HL-60 (cell line): ENCODE data around the gene C20orf96.
"Not testable (repeated sequence)": the region's sequence is repeated elsewhere in the genome, so short reads cannot be mapped to it uniquely, and the experiment has no call there.

Experiments
- DNase-seq, 2 experiments: peaks; one replicate each; pipeline ENCODE4 v3.0.0-alpha.2; 2010 to 2020; ENCODE audit warnings: low read depth in 1 of 2, low spot score in 1 of 2
- H3K27ac ChIP-seq: fragments of 250-450 bp; sonication (Bioruptor Pico); replicated peaks from 2 replicates; pipeline ENCODE4 v1.5.1; 2020; ENCODE audit warnings: mild to moderate bottlenecking, moderate library complexity
- H3K27me3 ChIP-seq: fragments of 250-450 bp; sonication (Bioruptor Pico); 2 replicates; pipeline ENCODE4 v1.5.1; 2021; ENCODE audit warnings: mild to moderate bottlenecking, moderate library complexity; ENCODE audit not compliant: insufficient read depth, poor library complexity, severe bottlenecking
- H3K4me3 ChIP-seq: replicated peaks from 2 replicates; pipeline ENCODE4 v1.5.1; 2011; ENCODE audit warnings: mild to moderate bottlenecking, control low read depth, low read length; ENCODE audit not compliant: insufficient read depth
- GABPA ChIP-seq: IDR thresholded peaks from 2 replicates; pipeline ENCODE4 v1.6.1; 2012; ENCODE audit warnings: low read depth
- POLR2AphosphoS5 ChIP-seq: IDR thresholded peaks from 2 replicates; pipeline ENCODE4 v1.6.1; 2012; ENCODE audit warnings: low read depth
- SPI1 ChIP-seq: IDR thresholded peaks from 2 replicates; pipeline ENCODE4 v1.6.1; 2012; ENCODE audit warnings: low read depth, mild to moderate bottlenecking, borderline replicate concordance
- TF ChIP-seq, protein P1 (sequence below): IDR thresholded peaks from one replicate; pipeline ENCODE4 v1.5.1; 2011; ENCODE audit warnings: low read length, control low read depth, inconsistent platforms; ENCODE audit not compliant: insufficient read depth
- TF ChIP-seq, protein P2 (sequence below): IDR thresholded peaks from 2 replicates; pipeline ENCODE4 v1.6.1; 2012; ENCODE audit warnings: low read depth; ENCODE audit not compliant: insufficient replicate concordance

The C20orf96 gene

DNA sequence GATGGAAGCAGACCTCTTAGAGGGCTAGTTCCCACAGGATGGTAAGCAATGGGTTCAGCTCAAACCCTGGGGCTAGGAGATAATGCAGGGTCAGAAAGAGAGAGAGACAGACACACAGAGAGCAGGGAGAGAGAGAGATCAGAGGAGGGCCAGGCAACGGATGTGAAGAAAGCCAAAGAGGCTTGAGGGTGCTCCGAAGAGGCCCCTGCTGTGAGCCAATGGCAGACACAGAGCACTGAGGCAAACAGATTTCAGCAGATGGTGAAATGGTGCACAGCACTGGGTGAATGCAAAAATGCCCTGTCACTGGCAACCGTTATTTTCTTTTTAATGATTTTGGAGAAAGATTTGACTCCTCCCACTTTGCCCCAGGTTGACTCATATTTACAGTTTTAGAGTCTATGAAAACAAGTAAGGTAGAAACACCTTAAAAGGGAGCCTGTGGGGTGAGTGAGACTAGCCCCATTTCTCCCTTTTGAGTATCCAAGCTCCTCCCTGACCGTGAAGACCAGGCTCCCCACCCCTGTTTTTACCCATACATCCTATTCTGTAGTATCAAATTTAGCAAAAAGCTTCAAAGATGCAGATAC, 32.2 kb downstream of the C20orf96 start:
- TF ChIP-seq GABPA (no peak), POLR2AphosphoS5 (no peak), SPI1 (no peak)
- TF ChIP-seq, protein P1, sequence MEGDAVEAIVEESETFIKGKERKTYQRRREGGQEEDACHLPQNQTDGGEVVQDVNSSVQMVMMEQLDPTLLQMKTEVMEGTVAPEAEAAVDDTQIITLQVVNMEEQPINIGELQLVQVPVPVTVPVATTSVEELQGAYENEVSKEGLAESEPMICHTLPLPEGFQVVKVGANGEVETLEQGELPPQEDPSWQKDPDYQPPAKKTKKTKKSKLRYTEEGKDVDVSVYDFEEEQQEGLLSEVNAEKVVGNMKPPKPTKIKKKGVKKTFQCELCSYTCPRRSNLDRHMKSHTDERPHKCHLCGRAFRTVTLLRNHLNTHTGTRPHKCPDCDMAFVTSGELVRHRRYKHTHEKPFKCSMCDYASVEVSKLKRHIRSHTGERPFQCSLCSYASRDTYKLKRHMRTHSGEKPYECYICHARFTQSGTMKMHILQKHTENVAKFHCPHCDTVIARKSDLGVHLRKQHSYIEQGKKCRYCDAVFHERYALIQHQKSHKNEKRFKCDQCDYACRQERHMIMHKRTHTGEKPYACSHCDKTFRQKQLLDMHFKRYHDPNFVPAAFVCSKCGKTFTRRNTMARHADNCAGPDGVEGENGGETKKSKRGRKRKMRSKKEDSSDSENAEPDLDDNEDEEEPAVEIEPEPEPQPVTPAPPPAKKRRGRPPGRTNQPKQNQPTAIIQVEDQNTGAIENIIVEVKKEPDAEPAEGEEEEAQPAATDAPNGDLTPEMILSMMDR: no peak
- TF ChIP-seq, protein P2, sequence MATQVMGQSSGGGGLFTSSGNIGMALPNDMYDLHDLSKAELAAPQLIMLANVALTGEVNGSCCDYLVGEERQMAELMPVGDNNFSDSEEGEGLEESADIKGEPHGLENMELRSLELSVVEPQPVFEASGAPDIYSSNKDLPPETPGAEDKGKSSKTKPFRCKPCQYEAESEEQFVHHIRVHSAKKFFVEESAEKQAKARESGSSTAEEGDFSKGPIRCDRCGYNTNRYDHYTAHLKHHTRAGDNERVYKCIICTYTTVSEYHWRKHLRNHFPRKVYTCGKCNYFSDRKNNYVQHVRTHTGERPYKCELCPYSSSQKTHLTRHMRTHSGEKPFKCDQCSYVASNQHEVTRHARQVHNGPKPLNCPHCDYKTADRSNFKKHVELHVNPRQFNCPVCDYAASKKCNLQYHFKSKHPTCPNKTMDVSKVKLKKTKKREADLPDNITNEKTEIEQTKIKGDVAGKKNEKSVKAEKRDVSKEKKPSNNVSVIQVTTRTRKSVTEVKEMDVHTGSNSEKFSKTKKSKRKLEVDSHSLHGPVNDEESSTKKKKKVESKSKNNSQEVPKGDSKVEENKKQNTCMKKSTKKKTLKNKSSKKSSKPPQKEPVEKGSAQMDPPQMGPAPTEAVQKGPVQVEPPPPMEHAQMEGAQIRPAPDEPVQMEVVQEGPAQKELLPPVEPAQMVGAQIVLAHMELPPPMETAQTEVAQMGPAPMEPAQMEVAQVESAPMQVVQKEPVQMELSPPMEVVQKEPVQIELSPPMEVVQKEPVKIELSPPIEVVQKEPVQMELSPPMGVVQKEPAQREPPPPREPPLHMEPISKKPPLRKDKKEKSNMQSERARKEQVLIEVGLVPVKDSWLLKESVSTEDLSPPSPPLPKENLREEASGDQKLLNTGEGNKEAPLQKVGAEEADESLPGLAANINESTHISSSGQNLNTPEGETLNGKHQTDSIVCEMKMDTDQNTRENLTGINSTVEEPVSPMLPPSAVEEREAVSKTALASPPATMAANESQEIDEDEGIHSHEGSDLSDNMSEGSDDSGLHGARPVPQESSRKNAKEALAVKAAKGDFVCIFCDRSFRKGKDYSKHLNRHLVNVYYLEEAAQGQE: no peak
- peak in 1 of 2 experiments; percentile 45 for DNase-seq
- Histone ChIP-seq H3K27ac (no peak overlapping the region; the same call in 1 of the 2 replicates), H3K4me3 (no peak overlapping the region), H3K27me3 (no peaks in the 10 kb centered on the region)

DNA sequence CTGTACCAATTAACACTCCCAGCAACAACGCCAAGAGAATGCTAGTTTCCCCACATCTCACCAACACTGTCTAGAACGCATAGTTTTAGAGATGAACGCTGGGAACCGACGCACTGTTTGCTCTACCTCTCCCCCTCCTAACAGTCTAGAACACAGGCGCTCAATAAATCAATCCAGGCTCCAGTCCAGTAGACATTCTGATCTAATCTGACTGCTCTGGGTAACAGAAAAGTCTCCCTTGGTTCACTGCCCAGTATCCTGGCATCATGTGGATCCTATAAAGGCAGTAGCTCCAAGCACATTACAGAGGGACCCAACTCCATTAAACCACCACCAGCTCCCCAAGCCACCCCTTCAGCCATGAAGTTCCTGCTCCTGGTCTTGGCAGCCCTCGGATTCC, 33.1 kb downstream of the C20orf96 start, which contains the start of gene DEFB132:
DEFB132 (plus strand) TSS at position 306 of the 400 bp plus-strand sequence; CDS start at position 361, 55 bp downstream.
- Histone ChIP-seq H3K27ac (no peak within 1 kb of the TSS), H3K4me3 (no peak within 1 kb of the TSS), H3K27me3 (no peaks in the 10 kb centered on the region)
- DNase-seq: no peak
- TF ChIP-seq GABPA: no peak
- TF ChIP-seq SPI1: no peak
- TF ChIP-seq, protein P1: no peak

DNA sequence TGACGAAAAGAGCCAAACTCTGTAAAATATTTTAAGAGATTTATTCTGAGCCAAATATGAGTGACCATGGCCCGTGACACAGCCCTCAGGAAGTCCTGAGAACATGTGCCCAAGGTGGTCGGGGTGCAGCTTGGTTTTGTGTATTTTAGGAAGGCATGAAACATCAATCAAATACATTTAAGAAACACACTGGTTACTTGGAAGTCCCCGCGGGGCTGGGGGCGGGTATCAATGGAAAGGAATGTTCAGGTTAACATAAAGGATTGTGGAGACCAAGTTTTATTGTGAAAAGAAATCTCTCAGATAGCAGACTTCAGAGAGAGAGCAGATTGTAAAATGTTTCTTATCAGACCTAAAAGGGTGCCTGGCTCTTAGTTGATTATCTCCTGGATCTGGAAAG, 37.1 kb downstream of the C20orf96 start:
- H3K27ac ChIP-seq, H3K4me3 ChIP-seq, H3K27me3 ChIP-seq, DNase-seq: not testable (repeated sequence)

DNA sequence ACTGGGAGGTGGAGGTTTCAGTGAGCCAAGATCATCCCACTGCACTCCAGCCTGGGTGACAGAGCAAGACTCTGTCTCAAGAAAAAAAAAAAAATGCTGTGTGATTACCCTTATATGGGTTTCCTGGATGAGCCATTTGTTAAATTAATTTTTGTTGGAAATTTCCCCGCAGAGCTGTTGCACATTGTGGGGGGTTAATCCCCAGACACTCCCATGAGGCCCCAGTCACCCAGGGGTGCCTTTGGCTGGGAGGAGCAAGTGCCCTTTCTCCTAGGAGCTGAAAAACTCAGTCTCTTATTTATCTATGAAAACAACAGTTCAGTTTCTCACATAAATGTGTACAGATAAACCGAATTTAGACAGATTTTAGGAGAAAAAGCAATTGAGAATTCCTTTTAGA, 37.7 kb downstream of the C20orf96 start:
- no peaks in the 10 kb centered on the region for H3K27me3 ChIP-seq

More for the DNA sequence above, 37.7 kb downstream of the C20orf96 start:
- Histone ChIP-seq H3K4me3 (no peak overlapping the region), H3K27ac (no peak overlapping the region)
- TF ChIP-seq POLR2AphosphoS5 (no peak), GABPA (no peak), SPI1 (no peak)
- TF ChIP-seq, protein P1: no peak
- TF ChIP-seq, protein P2: no peak
- DNase-seq: no peak
